H1 (cell line): ENCODE results near the gene CELSR1.

Source experiments
- CTCF ChIP-seq, 3 experiments: IDR thresholded peaks; 1 replicate in 2 of 3; 2 replicates in 1 of 3; pipeline versions ENCODE4 v1.5.1 to v1.6.1; 2011; ENCODE audit warnings: low read length in 3 of 3, mild to moderate bottlenecking in 3 of 3, inconsistent platforms in 2 of 3, low read depth in 1 of 3, moderate library complexity in 1 of 3; ENCODE audit not compliant: insufficient read depth in 1 of 3; ENCODE audit errors: control extremely low read depth in 1 of 3
- NRF1 ChIP-seq: IDR thresholded peaks from 2 replicates; pipeline ENCODE4 v1.6.1; 2011; ENCODE audit warnings: mild to moderate bottlenecking, low read depth, low read length, improper control_type of control experiment
- POLR2A ChIP-seq, 2 experiments: IDR thresholded peaks; 1 replicate in 1 of 2; 2 replicates in 1 of 2; pipeline ENCODE4 v1.6.1; 2011; ENCODE audit warnings: low read depth in 2 of 2, low read length in 2 of 2, mild to moderate bottlenecking in 2 of 2; ENCODE audit errors: control extremely low read depth in 1 of 2
- POLR2AphosphoS5 ChIP-seq: IDR thresholded peaks from 2 replicates; pipeline ENCODE4 v1.6.1; 2011; ENCODE audit warnings: low read depth, low read length

- no peak for TF ChIP-seq CTCF (IDR thresholded peaks at IDR 0.05; ENCODE audit: control extremely low read depth in 1 of 3, insufficient read depth in 1 of 3, low read depth in 1 of 3, low read length in 3 of 3)
- no peak for TF ChIP-seq POLR2AphosphoS5
- TF ChIP-seq POLR2A (IDR thresholded peaks at IDR 0.05; ENCODE audit: control extremely low read depth in 1 of 2, low read depth in 2 of 2, low read length in 2 of 2) = no peak
- no peak for TF ChIP-seq NRF1
Measured at GRCh38 chr22:46387748-46388147, 149.7 kb downstream of the CELSR1 start.
